Measurements from ENCODE around the gene BUB3.

Gene BUB3

DNA sequence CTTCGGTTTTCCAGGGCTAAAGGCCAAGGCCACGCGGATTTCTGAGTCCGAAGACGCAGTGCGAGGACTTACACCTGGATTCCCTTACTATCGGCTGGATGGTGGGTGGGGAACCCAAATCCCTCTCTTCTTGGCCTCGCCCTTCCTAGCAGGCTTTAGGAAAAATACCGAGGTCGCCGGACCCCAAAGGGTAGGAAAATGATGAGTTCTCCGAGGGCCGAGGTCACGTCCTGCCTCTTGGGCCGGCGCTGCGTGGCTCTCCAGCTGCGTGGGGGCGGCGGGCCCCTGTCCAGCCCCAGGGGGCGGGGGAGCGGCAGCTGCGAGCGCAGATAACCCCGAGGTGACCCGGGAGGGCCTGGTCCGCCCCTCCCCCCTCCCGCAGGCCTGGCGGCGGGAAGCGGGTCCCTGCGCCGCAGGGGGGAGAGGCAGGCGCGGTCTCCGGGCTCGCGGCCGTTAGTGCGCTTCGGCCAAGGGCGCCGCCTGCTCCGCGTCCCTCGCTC is 19.2 kb upstream of the BUB3 start:
- DNase-seq (no peak), ATAC-seq (ENCODE audit: insufficient read depth, low read depth) (no peak)
- H2AFZ ChIP-seq (ENCODE audit: low read depth, low read length) = no peak overlapping the region
- H3K4me1 ChIP-seq (ENCODE audit: insufficient read depth, low read length) = no peaks in the 10 kb centered on the region
- no peak overlapping the region for H3K9ac ChIP-seq (ENCODE audit: low read depth, low read length)
- H4K20me1 ChIP-seq (ENCODE audit: insufficient read depth, low read length) = 0 out of 2 replicates have a peak, but pooled peaks cover 3% of the 10 kb centered on the region
- H3K27me3 ChIP-seq (ENCODE audit: insufficient read depth, low read length, poor library complexity) = peaks cover 11% of the 10 kb centered on the region
- no peak overlapping the region for H3K27ac ChIP-seq (ENCODE audit: low read length)
- no peak overlapping the region for H3K4me2 ChIP-seq (ENCODE audit: insufficient read depth, low read length)
- no peaks in the 10 kb centered on the region for H3K79me2 ChIP-seq (ENCODE audit: insufficient read depth, low read length)
- H3K36me3 ChIP-seq (ENCODE audit: insufficient read depth, low read length) = no peaks in the 10 kb centered on the region
- no peak for TF ChIP-seq EZH2 (IDR thresholded peaks at IDR 0.05; ENCODE audit: borderline replicate concordance, low read depth, low read length, severe bottlenecking)
- TF ChIP-seq, protein P1, sequence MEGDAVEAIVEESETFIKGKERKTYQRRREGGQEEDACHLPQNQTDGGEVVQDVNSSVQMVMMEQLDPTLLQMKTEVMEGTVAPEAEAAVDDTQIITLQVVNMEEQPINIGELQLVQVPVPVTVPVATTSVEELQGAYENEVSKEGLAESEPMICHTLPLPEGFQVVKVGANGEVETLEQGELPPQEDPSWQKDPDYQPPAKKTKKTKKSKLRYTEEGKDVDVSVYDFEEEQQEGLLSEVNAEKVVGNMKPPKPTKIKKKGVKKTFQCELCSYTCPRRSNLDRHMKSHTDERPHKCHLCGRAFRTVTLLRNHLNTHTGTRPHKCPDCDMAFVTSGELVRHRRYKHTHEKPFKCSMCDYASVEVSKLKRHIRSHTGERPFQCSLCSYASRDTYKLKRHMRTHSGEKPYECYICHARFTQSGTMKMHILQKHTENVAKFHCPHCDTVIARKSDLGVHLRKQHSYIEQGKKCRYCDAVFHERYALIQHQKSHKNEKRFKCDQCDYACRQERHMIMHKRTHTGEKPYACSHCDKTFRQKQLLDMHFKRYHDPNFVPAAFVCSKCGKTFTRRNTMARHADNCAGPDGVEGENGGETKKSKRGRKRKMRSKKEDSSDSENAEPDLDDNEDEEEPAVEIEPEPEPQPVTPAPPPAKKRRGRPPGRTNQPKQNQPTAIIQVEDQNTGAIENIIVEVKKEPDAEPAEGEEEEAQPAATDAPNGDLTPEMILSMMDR (IDR thresholded peaks at IDR 0.05; ENCODE audit: borderline replicate concordance, extremely low read depth, low read length, poor library complexity, severe bottlenecking) = no peak
- H3K4me3 ChIP-seq (ENCODE audit: low read depth in 1 of 2, low read length in 2 of 2) = no peak overlapping the region
- H3K9me3 ChIP-seq (ENCODE audit: insufficient read depth, low read length, severe bottlenecking) = no peaks in the 10 kb centered on the region

DNA sequence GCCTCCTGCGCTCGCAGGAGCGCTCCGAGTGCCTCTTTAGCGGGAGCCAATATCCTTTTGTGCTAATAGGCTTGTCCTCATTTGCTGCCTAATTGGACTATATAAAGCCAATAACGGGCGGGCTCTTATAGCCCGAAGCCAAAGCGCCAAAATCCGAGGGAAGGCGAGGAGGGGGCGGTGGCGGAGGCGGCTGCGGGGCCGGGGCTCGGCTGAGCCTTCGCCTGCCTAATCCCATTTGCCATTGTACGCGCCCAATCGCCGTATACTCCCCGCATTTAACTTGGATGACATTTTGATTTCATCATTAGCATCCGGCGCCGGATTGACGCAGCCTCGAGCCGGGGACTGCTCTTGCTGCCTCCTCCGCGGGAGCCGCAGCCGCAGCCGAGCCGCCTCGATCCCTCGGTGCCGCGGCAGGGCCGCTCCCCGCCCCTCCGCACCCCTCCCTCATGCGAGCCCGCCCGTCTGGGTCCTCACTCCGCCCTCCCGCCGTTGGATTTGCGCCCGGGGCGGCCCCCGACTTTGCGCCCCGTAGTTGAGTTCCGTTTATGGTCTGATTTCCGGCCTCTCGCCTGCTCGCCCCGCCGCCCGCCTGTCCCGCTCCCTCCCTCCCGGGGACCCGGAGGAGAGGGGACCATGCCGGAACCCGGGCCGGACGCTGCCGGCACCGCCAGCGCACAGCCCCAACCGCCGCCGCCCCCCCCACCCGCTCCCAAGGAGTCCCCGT is 18.6 kb upstream of the BUB3 start, which contains the start of gene HMX3:
Gene HMX3, plus strand, starts transcription at position 556 of the 727 bp plus-strand sequence. Its CDS starts 81 bp downstream, at position 637.
- TF ChIP-seq, protein P1 (IDR thresholded peaks at IDR 0.05; ENCODE audit: borderline replicate concordance, extremely low read depth, low read length, poor library complexity, severe bottlenecking) = no peak
- no peak for TF ChIP-seq EZH2 (IDR thresholded peaks at IDR 0.05; ENCODE audit: borderline replicate concordance, low read depth, low read length, severe bottlenecking)
- Histone ChIP-seq H3K27me3 (ENCODE audit: insufficient read depth, low read length, poor library complexity) (peaks cover 11% of the 10 kb centered on the region), H3K4me2 (ENCODE audit: insufficient read depth, low read length) (no peak within 1 kb of the TSS), H3K4me1 (ENCODE audit: insufficient read depth, low read length) (no peaks in the 10 kb centered on the region), H3K27ac (ENCODE audit: low read length) (no peak within 1 kb of the TSS), H3K9me3 (ENCODE audit: insufficient read depth, low read length, severe bottlenecking) (no peaks in the 10 kb centered on the region), H3K79me2 (ENCODE audit: insufficient read depth, low read length) (no peaks in the 10 kb centered on the region), H2AFZ (ENCODE audit: low read depth, low read length) (no peak within 1 kb of the TSS), H3K9ac (ENCODE audit: low read depth, low read length) (no peak within 1 kb of the TSS), H4K20me1 (ENCODE audit: insufficient read depth, low read length) (0 out of 2 replicates have a peak, but pooled peaks cover 3% of the 10 kb centered on the region), H3K4me3 (ENCODE audit: low read depth in 1 of 2, low read length in 2 of 2) (no peak within 1 kb of the TSS), H3K36me3 (ENCODE audit: insufficient read depth, low read length) (no peaks in the 10 kb centered on the region)
- no peak for DNase-seq
- ATAC-seq (ENCODE audit: insufficient read depth, low read depth) = no peak

DNA sequence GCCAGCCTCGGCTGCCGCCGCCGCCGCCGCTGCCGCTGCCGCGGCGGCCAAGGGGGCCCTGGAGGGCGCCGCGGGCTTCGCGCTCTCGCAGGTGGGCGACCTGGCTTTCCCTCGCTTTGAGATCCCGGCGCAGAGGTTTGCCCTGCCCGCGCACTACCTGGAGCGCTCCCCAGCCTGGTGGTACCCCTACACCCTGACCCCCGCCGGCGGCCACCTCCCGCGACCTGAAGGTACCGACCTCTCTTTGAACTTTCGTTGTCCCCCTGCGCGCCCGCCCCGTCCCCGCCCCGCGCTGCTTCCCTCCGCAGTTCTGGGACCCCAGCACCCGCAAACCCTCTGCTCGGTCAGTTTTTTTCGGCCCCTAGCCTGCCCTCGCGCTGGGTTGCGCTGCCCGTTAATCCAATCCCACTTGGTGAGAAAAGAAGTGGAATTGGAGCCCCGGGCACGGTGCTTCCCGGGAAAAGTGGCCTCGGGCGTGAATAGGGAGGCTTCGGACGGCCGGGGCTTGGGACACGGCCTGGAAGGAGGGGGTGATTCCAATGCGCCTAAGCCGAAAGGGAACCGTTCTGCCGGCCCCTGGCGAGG is 17.9 kb upstream of the BUB3 start:
- no peak overlapping the region for H2AFZ ChIP-seq (ENCODE audit: low read depth, low read length)
- TF ChIP-seq EZH2 (IDR thresholded peaks at IDR 0.05; ENCODE audit: borderline replicate concordance, low read depth, low read length, severe bottlenecking) = no peak
- TF ChIP-seq, protein P1 (IDR thresholded peaks at IDR 0.05; ENCODE audit: borderline replicate concordance, extremely low read depth, low read length, poor library complexity, severe bottlenecking) = no peak
- H3K27ac ChIP-seq (ENCODE audit: low read length) = no peak overlapping the region
- no peaks in the 10 kb centered on the region for H3K36me3 ChIP-seq (ENCODE audit: insufficient read depth, low read length)
- H3K4me1 ChIP-seq (ENCODE audit: insufficient read depth, low read length) = no peaks in the 10 kb centered on the region
- no peak for ATAC-seq (ENCODE audit: insufficient read depth, low read depth)
- no peaks in the 10 kb centered on the region for H3K79me2 ChIP-seq (ENCODE audit: insufficient read depth, low read length)
- H3K9me3 ChIP-seq (ENCODE audit: insufficient read depth, low read length, severe bottlenecking) = no peaks in the 10 kb centered on the region
- peaks cover 16% of the 10 kb centered on the region for H3K27me3 ChIP-seq (ENCODE audit: insufficient read depth, low read length, poor library complexity)
- 0 out of 2 replicates have a peak, but pooled peaks cover 3% of the 10 kb centered on the region for H4K20me1 ChIP-seq (ENCODE audit: insufficient read depth, low read length)
- no peak overlapping the region for H3K4me3 ChIP-seq (ENCODE audit: low read depth in 1 of 2, low read length in 2 of 2)
- DNase-seq = no peak
- H3K9ac ChIP-seq (ENCODE audit: low read depth, low read length) = no peak overlapping the region
- H3K4me2 ChIP-seq (ENCODE audit: insufficient read depth, low read length) = no peak overlapping the region
